Stimulated activated CD8-positive, alpha-beta memory T cell treated with anti-CD3 and anti-CD28 coated beads, Interleukin-12 subunit alpha, Interleukin-12 subunit beta, amount 100 ng/mL, for 24 hours (primary cell): Measurements from ENCODE around the gene HTT.

Experiments
- DNase-seq: peaks from one replicate; pipeline ENCODE4 v3.0.0-alpha.2; 2020; ENCODE audit errors: extremely low read depth

The HTT gene

DNA sequence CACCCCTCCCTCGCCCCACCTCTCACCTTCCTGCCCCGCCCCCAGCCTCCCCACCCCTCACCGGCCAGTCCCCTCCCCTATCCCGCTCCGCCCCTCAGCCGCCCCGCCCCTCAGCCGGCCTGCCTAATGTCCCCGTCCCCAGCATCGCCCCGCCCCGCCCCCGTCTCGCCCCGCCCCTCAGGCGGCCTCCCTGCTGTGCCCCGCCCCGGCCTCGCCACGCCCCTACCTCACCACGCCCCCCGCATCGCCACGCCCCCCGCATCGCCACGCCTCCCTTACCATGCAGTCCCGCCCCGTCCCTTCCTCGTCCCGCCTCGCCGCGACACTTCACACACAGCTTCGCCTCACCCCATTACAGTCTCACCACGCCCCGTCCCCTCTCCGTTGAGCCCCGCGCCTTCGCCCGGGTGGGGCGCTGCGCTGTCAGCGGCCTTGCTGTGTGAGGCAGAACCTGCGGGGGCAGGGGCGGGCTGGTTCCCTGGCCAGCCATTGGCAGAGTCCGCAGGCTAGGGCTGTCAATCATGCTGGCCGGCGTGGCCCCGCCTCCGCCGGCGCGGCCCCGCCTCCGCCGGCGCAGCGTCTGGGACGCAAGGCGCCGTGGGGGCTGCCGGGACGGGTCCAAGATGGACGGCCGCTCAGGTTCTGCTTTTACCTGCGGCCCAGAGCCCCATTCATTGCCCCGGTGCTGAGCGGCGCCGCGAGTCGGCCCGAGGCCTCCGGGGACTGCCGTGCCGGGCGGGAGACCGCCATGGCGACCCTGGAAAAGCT lies at the start of gene HTT, which contains the start of gene HTT-AS:
HTT (plus strand) TSS at position 604 of the 768 bp plus-strand sequence; CDS start at position 749, 145 bp downstream.
HTT-AS (minus strand) TSS at position 461 of the 768 bp plus-strand sequence.
- DNase-seq = peak; percentile 87

DNA sequence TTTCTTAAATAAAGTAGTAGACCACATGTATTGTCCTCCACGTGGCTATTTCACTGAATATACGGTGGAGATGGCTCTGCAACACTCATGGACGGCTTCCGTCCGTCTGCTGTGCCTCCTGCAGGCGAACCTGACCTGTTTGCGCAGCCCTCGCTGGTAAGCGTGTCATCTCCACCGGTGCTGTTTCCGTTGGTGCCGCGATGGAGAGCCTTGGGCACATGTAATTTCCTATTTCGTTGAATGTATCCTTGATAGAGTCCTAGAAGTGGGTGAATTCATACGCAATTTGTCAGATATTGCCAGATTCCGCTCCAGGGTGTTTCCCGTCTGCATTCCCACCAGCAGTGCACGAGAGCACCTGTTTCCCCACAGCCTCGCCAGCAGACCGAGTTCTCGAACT lies 48.6 kb upstream of the HTT start:
- no peak for DNase-seq

DNA sequence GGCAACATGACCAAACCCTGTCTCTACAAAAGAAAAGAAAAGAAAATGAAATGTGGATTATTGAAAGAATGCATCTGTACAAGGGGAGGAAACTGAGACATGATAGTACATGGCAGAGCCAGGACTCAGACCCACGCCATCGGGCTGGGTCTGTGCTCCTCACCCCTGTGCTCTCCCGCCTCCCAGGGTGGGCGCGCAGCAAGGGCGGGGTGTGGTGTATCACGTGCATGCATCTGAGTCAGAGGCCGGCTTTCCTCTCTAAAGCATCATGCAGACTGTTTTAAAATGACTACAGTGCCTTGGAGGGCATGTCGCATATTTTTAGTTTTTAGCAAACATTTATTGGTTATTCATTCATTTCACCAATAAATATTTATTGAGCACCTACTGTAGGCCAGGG lies 47.9 kb upstream of the HTT start:
- DNase-seq = no peak

DNA sequence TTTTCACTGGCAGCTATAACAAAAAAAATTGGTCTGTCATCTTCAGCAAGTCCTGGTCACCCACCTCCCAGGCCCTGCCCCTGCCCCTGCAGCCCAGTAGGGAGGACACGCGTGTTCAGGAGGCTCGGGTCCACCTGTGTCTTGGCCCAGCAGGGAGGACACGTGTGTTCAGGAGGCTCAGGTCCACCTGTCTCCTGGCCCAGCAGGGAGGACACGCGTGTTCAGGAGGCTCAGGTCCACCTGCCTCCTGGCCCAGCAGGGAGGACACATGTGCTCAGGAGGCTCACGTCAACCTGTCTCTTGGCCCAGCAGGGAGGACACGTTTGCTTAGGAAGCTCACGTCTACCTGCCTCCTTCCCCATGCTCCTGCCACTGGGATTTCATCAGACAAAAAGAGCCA lies 45.0 kb upstream of the HTT start:
- DNase-seq = no peak

DNA sequence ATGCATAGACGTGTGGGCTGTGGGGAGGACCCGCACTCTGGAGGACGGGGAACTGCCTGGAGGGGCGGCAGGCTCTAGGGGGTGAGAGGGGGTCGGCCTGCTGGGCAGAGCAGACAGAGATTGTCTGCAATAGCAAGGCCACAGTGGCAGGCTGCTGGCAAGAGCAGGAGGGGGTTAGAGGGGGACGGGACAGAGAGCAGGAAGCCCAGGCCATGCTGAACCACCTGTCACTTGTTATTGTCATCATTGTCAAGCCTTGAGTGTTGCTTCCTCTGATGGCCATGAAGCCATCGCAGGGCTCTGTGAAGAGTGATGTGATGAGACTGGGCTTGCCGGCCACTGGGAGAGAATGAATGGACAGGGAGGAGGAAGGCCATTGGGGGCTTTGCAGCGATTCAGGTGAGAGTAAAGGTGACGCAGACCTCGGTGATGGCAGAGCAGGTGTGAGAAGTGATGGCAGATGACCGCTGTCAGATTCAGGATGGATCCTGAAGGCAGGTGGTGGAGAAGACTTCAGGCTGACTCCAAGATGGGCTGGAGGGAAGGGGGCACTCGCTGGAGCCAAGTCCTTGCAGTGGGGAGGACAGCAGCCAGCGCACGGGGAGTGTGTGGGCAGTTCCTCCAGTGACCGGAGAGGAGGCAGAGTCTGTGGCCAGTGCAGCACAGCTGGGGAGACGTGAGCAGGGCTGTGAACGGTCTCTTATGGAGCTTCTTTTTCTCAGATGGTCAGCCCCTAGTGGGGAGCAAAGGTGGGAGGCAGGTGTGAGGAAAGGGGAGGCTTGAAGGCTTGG lies 43.7 kb upstream of the HTT start:
- no peak for DNase-seq

DNA sequence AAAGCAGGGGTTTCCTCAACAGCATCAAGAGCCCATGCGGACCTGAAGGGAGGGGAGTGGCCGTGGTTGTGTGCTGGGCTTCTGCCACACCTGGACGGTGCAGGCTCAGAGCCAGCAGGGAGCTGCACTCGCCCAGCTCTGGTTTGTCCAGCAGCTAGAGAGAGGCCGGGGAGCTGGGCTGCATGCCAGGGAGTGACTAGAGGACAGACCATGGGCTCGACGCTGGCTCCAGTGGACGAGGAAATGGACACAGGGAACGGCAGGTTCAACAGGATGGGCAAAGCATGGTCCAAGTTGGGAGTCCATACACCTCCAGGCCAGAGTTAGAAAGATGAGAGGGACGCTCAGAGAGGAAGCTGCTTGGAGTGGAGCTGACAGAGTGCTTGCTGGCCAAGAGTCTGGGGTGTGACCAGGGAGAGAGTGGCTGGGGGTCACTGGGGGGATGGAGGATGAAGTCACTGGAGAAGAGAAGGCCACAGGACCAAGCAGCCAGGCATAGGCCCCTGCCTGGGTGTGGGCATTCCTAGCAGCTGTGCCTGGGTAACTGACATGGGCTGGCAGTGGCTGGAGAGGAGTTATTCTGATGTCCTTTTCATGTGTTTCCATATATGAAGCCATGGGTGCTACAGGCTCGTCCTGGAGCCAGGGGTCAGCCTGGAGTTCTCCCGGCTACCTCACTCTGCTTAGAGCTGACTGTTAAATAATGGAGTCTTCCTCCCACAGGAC lies 43.0 kb upstream of the HTT start:
- no peak for DNase-seq

DNA sequence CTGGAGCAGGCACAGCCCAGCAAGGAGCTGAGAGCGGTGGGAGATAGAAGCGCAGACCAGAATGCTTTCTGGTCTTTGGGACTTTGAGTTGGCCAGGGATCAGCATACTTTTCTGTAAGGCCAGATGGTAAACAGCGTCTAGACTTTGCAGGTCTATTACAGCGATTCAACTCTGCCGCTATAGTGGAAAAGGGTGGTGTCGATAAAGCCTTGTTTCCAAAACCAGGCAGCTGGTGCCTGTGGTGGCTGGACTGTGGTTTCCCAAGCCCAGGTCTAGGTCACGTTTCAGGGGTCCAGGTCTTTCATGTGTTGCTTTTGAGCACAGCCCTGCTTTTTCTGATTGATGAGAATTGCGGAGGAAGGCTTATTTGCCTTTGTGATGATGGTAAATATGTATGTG lies 40.2 kb upstream of the HTT start:
- no peak for DNase-seq

DNA sequence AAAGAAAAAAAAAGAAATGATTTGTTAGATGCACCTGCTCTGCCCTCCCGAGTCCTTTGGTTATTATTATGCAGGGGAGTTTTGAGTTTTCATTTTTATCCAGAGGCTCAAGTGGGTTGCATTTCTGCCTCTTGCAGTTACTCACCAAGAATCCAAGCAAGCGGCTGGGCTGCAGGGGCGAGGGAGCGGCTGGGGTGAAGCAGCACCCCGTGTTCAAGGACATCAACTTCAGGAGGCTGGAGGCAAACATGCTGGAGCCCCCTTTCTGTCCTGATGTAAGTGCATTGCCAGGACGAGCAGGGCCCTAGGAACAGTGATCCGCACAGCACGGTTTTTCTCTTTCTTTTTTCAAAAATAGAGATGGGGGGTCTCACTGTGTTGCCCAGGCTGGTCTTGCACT lies 39.2 kb upstream of the HTT start:
- no peak for DNase-seq

DNA sequence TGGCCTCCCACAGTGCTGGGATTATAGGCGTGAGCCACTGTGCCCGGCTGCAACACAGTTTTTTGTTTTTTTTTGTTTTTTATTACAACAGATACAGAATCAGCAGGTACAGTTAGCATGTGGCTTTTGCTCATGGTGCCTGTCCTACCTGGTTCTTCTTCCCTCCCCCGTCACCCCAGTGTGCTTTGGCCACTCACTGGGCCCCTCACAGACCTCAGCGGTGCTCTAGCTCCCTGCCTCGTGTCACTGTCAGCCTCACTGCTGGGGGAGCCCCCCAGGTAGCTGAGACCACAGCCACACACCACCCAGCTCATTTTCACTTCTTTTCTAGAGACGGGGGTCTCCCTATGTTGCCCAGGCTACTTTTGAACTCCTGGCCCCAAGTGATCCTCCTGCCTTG lies 38.8 kb upstream of the HTT start:
- no peak for DNase-seq

DNA sequence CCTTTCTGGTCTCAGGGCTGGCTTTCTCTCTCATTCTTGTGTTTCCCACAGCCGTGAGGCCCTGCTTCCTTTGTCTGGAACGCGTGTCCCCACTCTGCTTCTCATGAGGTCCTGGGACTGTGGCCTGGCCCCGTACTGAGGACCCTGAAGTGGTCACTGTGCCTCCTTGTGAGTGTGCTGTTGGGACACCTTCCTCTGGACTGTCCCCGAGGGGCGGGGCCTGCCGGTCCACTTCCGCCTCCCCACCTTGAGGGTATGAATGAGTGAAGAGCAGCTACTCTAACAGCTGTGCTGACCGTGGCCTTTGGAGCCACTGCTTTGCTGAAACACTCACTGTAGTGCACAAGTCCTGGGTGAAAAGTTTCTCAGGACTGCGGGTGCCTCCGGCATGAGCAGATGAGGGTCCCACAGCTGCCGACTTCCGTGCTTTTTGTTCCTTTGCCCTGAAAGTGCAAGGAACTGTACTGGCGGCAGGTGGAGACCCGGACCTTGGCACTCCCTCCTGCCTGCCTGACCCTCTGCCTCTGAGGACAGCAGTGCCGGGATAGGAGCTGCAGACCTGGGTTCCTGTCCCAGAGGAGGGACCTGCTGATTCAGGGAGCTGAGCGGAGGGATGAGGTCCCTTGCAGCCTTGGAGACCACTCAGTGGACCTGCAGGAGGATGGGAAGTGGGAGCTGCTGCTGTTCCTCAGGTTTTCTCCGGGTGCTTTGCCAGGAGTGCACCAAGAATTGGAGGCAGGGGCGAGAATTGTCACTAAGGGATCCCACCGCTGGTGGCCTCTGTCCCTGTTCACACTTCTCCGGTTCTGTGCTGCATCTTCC lies 38.1 kb upstream of the HTT start:
- no peak for DNase-seq

DNA sequence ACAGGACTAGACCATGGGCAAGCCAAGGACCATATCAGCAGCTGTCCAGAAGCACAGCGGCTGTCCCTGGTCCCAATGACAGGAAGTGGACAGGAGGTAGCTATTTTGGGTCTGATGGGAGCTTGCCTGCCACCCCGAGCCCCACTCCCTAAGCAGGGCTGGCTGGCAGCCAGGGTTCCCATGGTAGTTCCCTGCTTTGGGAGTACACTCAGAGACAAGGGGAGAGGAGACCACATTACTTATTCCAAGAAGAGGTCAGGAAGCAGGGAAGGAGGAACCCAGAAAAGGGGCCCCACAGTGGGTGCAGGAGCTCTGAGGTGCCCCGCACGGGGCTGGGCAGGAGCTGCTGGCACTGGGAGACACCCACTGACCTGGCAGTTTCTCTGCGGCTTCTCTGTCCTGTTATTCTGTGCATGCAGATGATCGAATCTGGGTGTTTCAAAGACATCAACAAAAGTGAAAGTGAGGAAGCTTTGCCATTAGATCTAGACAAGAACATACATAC lies 36.5 kb upstream of the HTT start:
- no peak for DNase-seq

DNA sequence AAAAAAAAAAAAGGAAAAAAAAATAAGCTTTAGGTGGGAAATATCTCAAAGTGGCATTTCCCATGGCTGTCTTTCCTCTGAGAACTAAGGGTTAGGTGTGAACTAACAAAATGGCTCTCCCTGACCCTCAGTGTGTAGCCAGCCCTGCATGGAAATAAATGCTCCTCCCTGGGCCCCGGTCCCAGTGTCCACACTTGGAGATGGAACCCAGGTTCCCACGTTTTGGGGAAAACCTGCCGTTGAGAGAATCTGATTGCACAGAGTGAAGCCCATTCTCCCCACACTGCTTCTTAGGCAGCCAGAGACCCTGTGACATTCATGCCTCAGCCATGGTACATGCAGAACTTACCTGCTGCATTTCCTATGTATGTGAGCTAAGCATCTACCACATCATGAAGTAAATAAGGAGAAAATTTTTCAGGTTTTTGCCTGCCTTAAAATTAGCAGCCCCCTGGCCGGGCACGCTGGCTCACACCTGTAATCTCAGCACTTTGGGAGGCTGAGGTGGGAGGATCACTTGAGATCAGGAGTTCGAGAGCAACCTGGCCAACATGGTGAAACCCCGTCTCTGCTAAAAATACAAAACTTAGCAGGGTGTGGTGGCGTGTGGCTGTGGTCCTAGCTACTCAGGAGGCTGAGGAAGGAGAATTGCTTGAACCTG lies 34.6 kb upstream of the HTT start:
- DNase-seq = no peak

DNA sequence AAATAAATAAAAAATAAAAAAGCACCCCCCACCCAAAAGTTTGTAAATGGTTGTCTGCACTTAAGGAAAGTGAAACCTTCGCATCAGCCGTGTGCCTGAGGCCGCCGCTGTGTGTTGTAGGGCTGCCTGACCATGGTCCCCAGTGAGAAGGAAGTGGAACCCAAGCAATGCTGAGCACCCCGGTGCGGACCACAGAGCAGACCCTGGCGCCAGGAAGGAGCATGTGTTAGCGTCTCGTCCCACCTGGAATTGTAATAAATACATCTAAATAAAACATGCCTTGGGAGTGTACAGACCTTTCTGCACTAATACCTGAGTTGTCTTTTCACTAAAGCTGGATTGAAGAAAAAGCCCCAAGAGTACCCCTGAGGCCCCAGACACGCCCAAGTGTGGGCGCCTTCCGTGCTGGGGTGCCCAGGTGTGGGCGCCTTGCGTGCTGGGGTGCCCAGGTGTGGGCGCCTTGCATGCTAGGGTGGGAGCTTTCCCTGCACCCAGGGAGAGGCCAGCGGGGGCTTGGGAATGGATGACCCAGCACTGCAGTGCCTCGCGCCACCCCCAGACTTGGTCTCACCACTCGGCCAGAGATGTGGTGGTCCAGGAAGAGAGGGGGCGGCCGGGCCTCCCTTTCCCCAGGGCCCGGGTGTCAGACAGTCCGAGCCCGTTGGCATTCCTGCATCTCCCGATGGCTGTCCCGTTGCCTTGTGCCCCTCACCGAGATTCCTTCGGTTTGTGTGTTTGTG lies 33.9 kb upstream of the HTT start:
- no peak for DNase-seq

DNA sequence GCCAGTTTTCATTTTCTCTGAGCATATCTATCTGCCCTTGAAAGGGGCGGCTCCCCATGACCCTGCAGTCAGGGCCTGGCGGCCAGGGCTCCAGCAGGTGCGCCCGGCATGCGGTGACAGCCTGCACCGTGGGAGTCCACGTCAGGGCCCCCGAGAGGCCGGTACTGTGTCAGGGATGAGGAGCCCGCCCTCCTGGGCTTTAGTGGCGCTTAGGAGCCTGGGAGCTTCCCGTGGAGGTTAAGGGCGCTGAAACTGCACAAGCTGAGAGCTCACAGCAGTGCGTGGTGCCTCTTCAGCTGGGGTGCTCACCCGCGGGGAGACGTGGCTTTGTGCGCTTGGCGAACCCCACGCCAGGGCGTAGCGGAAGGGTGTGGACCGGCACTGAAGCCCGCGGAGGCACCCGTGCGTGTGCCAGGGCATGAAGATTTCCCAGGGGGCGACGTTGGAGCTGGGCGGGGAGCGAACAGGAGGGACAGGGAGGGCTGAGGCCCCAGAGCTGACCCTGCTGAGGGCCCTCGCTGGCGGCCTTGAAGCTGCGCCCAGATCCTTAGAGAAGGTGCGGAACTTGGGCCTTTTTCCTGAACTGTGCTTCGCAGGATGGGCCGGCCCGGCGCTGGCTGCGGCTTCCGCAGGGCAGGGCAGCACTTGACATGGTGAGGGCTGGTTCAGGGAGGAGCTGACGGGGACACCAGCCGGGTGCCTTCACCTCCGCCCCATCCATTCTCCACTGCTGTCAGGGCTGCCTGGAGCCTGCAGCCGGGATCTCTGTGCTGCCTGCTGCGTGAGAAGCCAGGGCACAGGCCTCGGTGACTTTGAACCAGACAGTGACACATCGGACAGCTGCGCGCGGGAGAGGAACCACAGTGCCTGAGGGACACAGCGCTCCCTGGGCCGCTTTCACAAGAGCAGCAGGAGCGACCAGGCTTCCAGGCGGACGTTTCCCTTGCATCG lies 33.0 kb upstream of the HTT start:
- no peak for DNase-seq

DNA sequence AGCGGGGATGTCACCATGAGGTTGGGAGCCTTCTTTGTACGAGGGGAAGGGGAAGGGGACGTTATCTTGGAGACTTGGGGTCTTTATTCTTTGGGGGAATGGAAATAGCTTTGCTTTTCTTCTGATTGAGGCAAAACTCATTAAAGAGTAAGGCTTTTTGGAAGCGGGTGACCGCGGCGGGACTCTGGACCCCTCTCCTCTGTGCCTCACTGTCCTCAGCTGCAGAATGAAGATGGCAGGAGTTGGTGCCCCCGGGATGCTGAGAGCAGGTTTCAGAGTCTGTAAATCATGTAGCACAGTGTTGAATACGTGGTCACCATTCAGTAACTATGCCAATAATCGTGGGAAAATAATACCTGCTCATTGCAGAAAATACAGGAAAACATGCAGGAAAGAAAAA lies 32.3 kb upstream of the HTT start:
- no peak for DNase-seq

DNA sequence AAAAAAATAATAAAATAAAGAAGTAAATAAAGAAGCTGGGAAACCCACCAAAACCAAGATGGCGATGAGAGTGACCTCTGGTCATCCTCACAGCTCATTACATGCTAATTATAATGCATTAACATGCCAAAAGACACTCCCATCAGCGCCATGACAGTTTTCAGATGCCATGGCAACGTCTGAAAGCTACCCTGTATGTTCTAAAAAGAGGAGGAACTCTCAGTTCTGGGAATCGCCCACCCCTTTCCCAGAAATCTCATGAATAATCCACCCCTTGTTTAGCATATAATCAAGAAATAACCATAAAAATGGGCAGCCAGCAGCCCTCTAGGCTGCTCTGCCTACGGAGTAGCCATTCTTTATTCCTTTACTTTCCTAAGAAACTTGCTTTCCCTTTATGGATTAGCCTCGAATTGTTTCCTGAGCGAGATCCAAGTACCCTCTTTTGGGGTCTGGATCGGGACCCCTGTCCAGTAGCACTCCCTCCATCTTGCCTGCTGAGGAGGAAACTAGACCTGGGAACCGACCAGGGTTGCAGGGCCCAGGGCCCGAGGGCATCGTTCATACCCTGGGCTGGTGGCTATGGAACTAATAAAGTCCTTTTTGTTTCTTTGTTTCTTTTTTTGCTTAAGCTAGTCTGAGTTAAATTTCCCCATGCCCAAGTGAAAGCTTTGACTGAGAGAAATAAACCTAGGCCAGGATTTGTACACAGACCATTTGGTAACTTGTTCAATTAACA lies 31.0 kb upstream of the HTT start:
- no peak for DNase-seq

DNA sequence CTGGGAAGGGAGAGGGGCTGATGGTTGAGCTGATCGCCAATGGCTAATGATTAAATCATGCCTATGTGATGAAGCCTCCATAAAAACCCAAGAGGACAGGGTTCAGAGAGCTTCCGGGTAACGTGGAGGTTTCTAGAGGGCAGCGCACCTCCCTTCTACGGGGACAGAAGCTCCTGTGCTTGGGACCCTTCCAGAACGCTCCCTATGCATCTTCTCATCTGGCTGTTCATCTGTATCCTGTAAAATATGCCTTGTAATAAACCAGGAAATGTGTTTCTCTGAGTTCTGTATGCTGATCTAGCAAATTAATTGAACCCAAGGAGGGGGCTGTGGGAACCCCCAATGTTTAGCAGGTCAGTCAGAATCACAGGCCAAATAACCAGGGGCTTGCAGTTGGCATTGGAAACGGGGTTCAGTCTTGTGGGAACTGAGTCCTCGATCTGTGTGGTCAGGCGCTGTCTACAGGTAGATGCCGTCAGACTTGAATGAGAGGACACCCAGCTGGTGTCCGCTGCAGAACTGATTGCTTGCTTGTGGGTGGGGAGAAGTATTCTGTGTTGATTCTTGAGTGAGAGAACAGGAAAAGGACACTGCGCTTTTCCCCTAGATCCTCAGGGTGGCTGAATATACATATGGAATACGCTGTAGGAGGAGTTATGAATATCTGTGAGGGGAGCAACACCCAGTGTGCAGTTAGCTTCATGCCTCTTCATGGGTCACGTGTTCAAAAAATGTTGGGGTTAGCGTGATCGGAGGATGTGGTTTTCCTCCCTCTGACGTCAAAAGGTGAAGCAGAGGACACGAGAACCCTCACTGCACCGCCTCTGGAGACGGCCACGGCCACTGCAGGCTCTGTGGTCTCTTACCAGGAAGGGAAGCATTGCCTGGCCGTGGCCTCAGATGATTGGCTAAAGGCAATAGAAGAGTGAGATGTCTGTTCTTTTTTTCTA lies 29.3 kb upstream of the HTT start:
- no peak for DNase-seq
